ENCODE results near the gene XPO6.

DNA sequence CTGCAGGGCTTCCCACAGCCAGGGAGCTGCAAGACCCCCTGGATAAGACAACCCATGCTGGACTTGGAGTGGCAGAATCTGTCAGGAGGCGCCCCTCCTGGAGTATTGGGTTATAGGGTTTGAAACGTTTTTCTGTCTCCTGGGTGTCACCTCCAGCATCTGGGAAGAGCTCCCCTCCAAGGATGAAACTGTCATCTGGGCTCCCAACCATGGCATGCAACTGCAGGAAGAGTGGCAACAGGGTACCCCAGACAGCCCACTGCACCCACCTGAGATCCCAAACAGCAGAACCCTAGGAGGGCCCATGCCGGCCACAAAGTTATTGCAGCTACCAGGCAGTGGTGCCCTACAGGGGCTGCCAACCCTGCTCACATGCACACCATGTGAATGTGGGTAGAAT is 147.6 kb downstream of the XPO6 start:
- TF ChIP-seq, protein P1, sequence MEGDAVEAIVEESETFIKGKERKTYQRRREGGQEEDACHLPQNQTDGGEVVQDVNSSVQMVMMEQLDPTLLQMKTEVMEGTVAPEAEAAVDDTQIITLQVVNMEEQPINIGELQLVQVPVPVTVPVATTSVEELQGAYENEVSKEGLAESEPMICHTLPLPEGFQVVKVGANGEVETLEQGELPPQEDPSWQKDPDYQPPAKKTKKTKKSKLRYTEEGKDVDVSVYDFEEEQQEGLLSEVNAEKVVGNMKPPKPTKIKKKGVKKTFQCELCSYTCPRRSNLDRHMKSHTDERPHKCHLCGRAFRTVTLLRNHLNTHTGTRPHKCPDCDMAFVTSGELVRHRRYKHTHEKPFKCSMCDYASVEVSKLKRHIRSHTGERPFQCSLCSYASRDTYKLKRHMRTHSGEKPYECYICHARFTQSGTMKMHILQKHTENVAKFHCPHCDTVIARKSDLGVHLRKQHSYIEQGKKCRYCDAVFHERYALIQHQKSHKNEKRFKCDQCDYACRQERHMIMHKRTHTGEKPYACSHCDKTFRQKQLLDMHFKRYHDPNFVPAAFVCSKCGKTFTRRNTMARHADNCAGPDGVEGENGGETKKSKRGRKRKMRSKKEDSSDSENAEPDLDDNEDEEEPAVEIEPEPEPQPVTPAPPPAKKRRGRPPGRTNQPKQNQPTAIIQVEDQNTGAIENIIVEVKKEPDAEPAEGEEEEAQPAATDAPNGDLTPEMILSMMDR (IDR thresholded peaks at IDR 0.05) = no peak
- no peak for TF ChIP-seq POLR2A (IDR thresholded peaks at IDR 0.05)
